Lower lobe of right lung (tissue), 2 donors: Measurements from ENCODE around the gene NPR1. TPM values are rescaled to one million over a fixed set of nuclear protein-coding genes. Genes with fewer than 3 reads are reported as not detected.

Source experiments
- ATAC-seq, 2 donors: fragments of 200-7000 bp; cut with Tn5 transposase; one replicate each; pipeline ENCODE4 v1.9.1; 2020 to 2022; ENCODE audit warnings: mild to moderate bottlenecking in 2 of 2, moderate library complexity in 2 of 2
- DNase-seq: peaks from one replicate; pipeline ENCODE4 v3.0.0-alpha.2; 2020
- H3K27ac ChIP-seq: fragments of 200-600 bp; one replicate; pipeline ENCODE4 v1.8.0; 2022
- H3K27me3 ChIP-seq: fragments of 200-600 bp; one replicate; pipeline ENCODE4 v1.8.0; 2022; ENCODE audit warnings: low read depth
- H3K36me3 ChIP-seq: fragments of 200-600 bp; one replicate; pipeline ENCODE4 v1.8.0; 2022; ENCODE audit warnings: mild to moderate bottlenecking
- H3K4me1 ChIP-seq: fragments of 200-600 bp; one replicate; pipeline ENCODE4 v1.8.0; 2022
- H3K4me3 ChIP-seq: fragments of 200-600 bp; one replicate; pipeline ENCODE4 v1.8.0; 2022; ENCODE audit warnings: mild to moderate bottlenecking
- H3K9me3 ChIP-seq: fragments of 200-600 bp; one replicate; pipeline ENCODE4 v1.8.0; 2022
- CTCF ChIP-seq: fragments of 200-600 bp; IDR thresholded peaks from one replicate; pipeline ENCODE4 v1.8.0; 2022; ENCODE audit warnings: antibody characterized with exemption, mild to moderate bottlenecking
- intact Hi-C: fragments of 100-400 bp; cut with DNase I; formaldehyde crosslinking; loops from one replicate; pipeline ENCODE4 v1.11.0; 2022
- total RNA-seq: library from RNA; stranded (reverse); fragmentation: NEBNext Ultra II Directional; extraction: Animal tissue kit (Norgen Biotek cat#: 25700); gene quantifications from one replicate; pipeline ENCODE4 v1.2.1, GENCODE V29; 2021
- donor health status: DM: no; HTN: yes; CAD: no; lungs with severe emphysema.

NPR1 gene
- total RNA-seq, 1 donor from 2014 or later, result 58.8 TPM

GRCh38 chr1:153684892-153685291 lies 6.4 kb downstream of the NPR1 start:
- no peak overlapping the region for H3K4me3 ChIP-seq
- H3K36me3 ChIP-seq, result peaks cover 57% of the 10 kb centered on the region
- ATAC-seq (no peak), DNase-seq (peak; percentile 39)
- H3K9me3 ChIP-seq, result no peaks in the 10 kb centered on the region
- no peak for TF ChIP-seq CTCF
- no peak overlapping the region for H3K27ac ChIP-seq
- intact Hi-C loops, result no loop called here
- peaks cover 6% of the 10 kb centered on the region for H3K4me1 ChIP-seq
- H3K27me3 ChIP-seq, result no peaks in the 10 kb centered on the region

GRCh38 chr1:153685544-153686340 lies 7.3 kb downstream of the NPR1 start:
- intact Hi-C loops, result no loop called here
- TF ChIP-seq CTCF, result no peak
- peaks cover 63% of the 10 kb centered on the region for H3K36me3 ChIP-seq
- H3K27me3 ChIP-seq, result no peaks in the 10 kb centered on the region
- no peak for ATAC-seq
- H3K27ac ChIP-seq, result no peak overlapping the region
- peak; percentile 16 for DNase-seq
- peaks cover 2% of the 10 kb centered on the region for H3K4me1 ChIP-seq
- H3K4me3 ChIP-seq, result no peak overlapping the region
- no peaks in the 10 kb centered on the region for H3K9me3 ChIP-seq

- Histone ChIP-seq H3K4me3 (no peak overlapping the region), H3K27me3 (no peaks in the 10 kb centered on the region), H3K27ac (no peak overlapping the region), H3K36me3 (peaks cover 61% of the 10 kb centered on the region), H3K4me1 (no peaks in the 10 kb centered on the region), H3K9me3 (no peaks in the 10 kb centered on the region)
- no peak for TF ChIP-seq CTCF
- intact Hi-C loops, result no loop called here
- DNase-seq, result peak; percentile 30
- ATAC-seq, result no peak
These were observed 9.0 kb downstream of the NPR1 start for GRCh38 chr1:153687346-153688125.

GRCh38 chr1:153688276-153688675 lies 9.8 kb downstream of the NPR1 start:
- peaks cover 53% of the 10 kb centered on the region for H3K36me3 ChIP-seq
- no peaks in the 10 kb centered on the region for H3K4me1 ChIP-seq
- H3K27ac ChIP-seq, result no peak overlapping the region
- intact Hi-C loops, result no loop called here
- no peaks in the 10 kb centered on the region for H3K27me3 ChIP-seq
- H3K4me3 ChIP-seq, result no peak overlapping the region
- DNase-seq, result peak; percentile 20
- no peak for ATAC-seq
- H3K9me3 ChIP-seq, result no peaks in the 10 kb centered on the region
- TF ChIP-seq CTCF, result no peak

GRCh38 chr1:153688736-153689328 lies 10.3 kb downstream of the NPR1 start:
- no peak for DNase-seq
- ATAC-seq, result no peak
- H3K27me3 ChIP-seq, result no peaks in the 10 kb centered on the region
- no peak overlapping the region for H3K27ac ChIP-seq
- no peak for TF ChIP-seq CTCF
- H3K4me3 ChIP-seq, result no peak overlapping the region
- H3K36me3 ChIP-seq, result peaks cover 52% of the 10 kb centered on the region
- intact Hi-C loops, result no loop called here
- H3K4me1 ChIP-seq, result no peaks in the 10 kb centered on the region
- H3K9me3 ChIP-seq, result no peaks in the 10 kb centered on the region
